Measurements from ENCODE around the gene PSTK. TPM values are rescaled to one million over a fixed set of nuclear protein-coding genes. Genes with fewer than 3 reads are reported as not detected.

Gene PSTK
- total and polyA plus RNA-seq, 2 of the 13 experiments (the other 11 are each of a cell fraction or from before 2014, with no cell fraction given): 8.2 to 9.3 TPM

GRCh38 chr10:122974023-122974422, 6.2 kb upstream of the PSTK start:
- H3K9ac ChIP-seq (ENCODE audit: insufficient read depth, low read depth, low read length): no peak overlapping the region
- peaks cover 2% of the 10 kb centered on the region; the same call in 1 of the 2 replicates for H3K9me3 ChIP-seq (ENCODE audit: low read length)
- H3K79me2 ChIP-seq (ENCODE audit: insufficient read depth, low read length): no peaks in the 10 kb centered on the region
- POLR2A ChIA-PET: no interaction called here
- no peak overlapping the region for H2AFZ ChIP-seq (ENCODE audit: low read length)
- H3K36me3 ChIP-seq (replicated peaks in 1 of 2; ENCODE audit: control insufficient read depth in 1 of 2, insufficient read depth in 2 of 2, low read length in 2 of 2): no peaks in the 10 kb centered on the region
- no peak overlapping the region for H3K4me3 ChIP-seq (replicated peaks in 1 of 3; ENCODE audit: insufficient read depth in 1 of 3, low read depth in 2 of 3, low read length in 3 of 3)
- H4K20me1 ChIP-seq (ENCODE audit: insufficient read depth, low read length): no peaks in the 10 kb centered on the region
- H3K27ac ChIP-seq (ENCODE audit: extremely low read length, insufficient read depth, low read length): no peak overlapping the region
- no peak for FAIRE-seq
- intact Hi-C loops (cut with micrococcal nuclease; ENCODE audit: unreplicated experiment) (no loop called here), in situ Hi-C loops (cut with HindIII; ENCODE audit: extremely low pct_ligation_motif_present, low pct_unique_long_range_greater_than_20kb) (no loop called here)
- no peak for DNase-seq (ENCODE audit: low spot score)
- no peak for ATAC-seq
- CTCF ChIA-PET (ENCODE audit: low intra/inter-chr PET ratio, low total read pairs): no interaction called here
- TF ChIP-seq YY1 (IDR thresholded peaks at IDR 0.05; ENCODE audit: insufficient read depth, insufficient replicate concordance, low read depth, low read length) (no peak), HNRNPUL1 (IDR thresholded peaks at IDR 0.05; ENCODE audit: low read depth, low read length) (no peak), ZNF143 (CRISPR knock-in tag; IDR thresholded peaks at IDR 0.05) (no peak), PAX8 (CRISPR knock-in tag; IDR thresholded peaks at IDR 0.05; ENCODE audit: borderline replicate concordance) (no peak), MZF1 (CRISPR knock-in tag; IDR thresholded peaks at IDR 0.05; ENCODE audit: borderline replicate concordance) (no peak), YEATS2 (CRISPR knock-in tag; IDR thresholded peaks at IDR 0.05; ENCODE audit: borderline replicate concordance) (no peak), CBX1 (IDR thresholded peaks at IDR 0.05; ENCODE audit: low read depth) (no peak), ZNF343 (CRISPR knock-in tag; IDR thresholded peaks at IDR 0.05) (no peak), USF2 (IDR thresholded peaks at IDR 0.05; ENCODE audit: low read depth, low read length) (no peak), USF2 (CRISPR knock-in tag; IDR thresholded peaks at IDR 0.05; ENCODE audit: borderline replicate concordance) (no peak), ESRRA (CRISPR knock-in tag; IDR thresholded peaks at IDR 0.05; ENCODE audit: low read depth) (no peak), EP300 (IDR thresholded peaks at IDR 0.05; ENCODE audit: low read depth in 2 of 2, low read length in 2 of 2) (no peak), EP300 (CRISPR knock-in tag; IDR thresholded peaks at IDR 0.05; ENCODE audit: borderline replicate concordance) (no peak), DNMT1 (CRISPR knock-in tag; IDR thresholded peaks at IDR 0.05) (no peak), SIN3A (IDR thresholded peaks at IDR 0.05; ENCODE audit: borderline replicate concordance, low read depth, low read length) (no peak)
- TF ChIP-seq, protein P1, sequence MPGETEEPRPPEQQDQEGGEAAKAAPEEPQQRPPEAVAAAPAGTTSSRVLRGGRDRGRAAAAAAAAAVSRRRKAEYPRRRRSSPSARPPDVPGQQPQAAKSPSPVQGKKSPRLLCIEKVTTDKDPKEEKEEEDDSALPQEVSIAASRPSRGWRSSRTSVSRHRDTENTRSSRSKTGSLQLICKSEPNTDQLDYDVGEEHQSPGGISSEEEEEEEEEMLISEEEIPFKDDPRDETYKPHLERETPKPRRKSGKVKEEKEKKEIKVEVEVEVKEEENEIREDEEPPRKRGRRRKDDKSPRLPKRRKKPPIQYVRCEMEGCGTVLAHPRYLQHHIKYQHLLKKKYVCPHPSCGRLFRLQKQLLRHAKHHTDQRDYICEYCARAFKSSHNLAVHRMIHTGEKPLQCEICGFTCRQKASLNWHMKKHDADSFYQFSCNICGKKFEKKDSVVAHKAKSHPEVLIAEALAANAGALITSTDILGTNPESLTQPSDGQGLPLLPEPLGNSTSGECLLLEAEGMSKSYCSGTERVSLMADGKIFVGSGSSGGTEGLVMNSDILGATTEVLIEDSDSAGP (CRISPR knock-in tag; IDR thresholded peaks at IDR 0.05; ENCODE audit: borderline replicate concordance): no peak
- WGBS (ENCODE audit: low lambda C conversion rate): 55% methylated on average over 5 of the region's 5 CpGs
- H3K4me1 ChIP-seq (ENCODE audit: insufficient read depth, low read length): peaks cover 21% of the 10 kb centered on the region
- no peak overlapping the region for H3K4me2 ChIP-seq (ENCODE audit: low read depth, low read length)
- BruUV-seq (replicated peaks): no TSS peak
- H3K27me3 ChIP-seq (ENCODE audit: control insufficient read depth in 1 of 2, insufficient read depth in 2 of 2, low read length in 2 of 2): no peaks in the 10 kb centered on the region
